ENCODE measurements around the gene PYROXD2.

Gene PYROXD2

GRCh38 chr10:98420786-98421185, 5.8 kb upstream of the PYROXD2 start:
- no peak for DNase-seq (ENCODE audit: low read depth)
- no peak overlapping the region for H3K4me3 ChIP-seq (ENCODE audit: low read depth, low read length)
- no peak for TF ChIP-seq CTCF (IDR thresholded peaks at IDR 0.05; ENCODE audit: insufficient read depth, low read depth, low read length, missing control alignments)

GRCh38 chr10:98419469-98420261, 4.7 kb upstream of the PYROXD2 start:
- no peak for TF ChIP-seq CTCF (IDR thresholded peaks at IDR 0.05; ENCODE audit: insufficient read depth, low read depth, low read length, missing control alignments)
- H3K4me3 ChIP-seq (ENCODE audit: low read depth, low read length), result no peak overlapping the region
- DNase-seq (ENCODE audit: low read depth), result no peak

GRCh38 chr10:98418665-98419468, 3.9 kb upstream of the PYROXD2 start:
- DNase-seq (ENCODE audit: low read depth), result no peak
- TF ChIP-seq CTCF (IDR thresholded peaks at IDR 0.05; ENCODE audit: insufficient read depth, low read depth, low read length, missing control alignments), result no peak
- H3K4me3 ChIP-seq (ENCODE audit: low read depth, low read length), result no peak overlapping the region

GRCh38 chr10:98417973-98418664, 3.1 kb upstream of the PYROXD2 start:
- DNase-seq (ENCODE audit: low read depth), result no peak
- no peak overlapping the region for H3K4me3 ChIP-seq (ENCODE audit: low read depth, low read length)
- no peak for TF ChIP-seq CTCF (IDR thresholded peaks at IDR 0.05; ENCODE audit: insufficient read depth, low read depth, low read length, missing control alignments)

- DNase-seq (ENCODE audit: low read depth), result no peak
- H3K4me3 ChIP-seq (ENCODE audit: low read depth, low read length), result no peak overlapping the region
- no peak for TF ChIP-seq CTCF (IDR thresholded peaks at IDR 0.05; ENCODE audit: insufficient read depth, low read depth, low read length, missing control alignments)
Observed at GRCh38 chr10:98417481-98417959, 2.5 kb upstream of the PYROXD2 start.

GRCh38 chr10:98416606-98417388, 1.8 kb upstream of the PYROXD2 start:
- H3K4me3 ChIP-seq (ENCODE audit: low read depth, low read length), result no peak overlapping the region
- no peak for TF ChIP-seq CTCF (IDR thresholded peaks at IDR 0.05; ENCODE audit: insufficient read depth, low read depth, low read length, missing control alignments)
- no peak for DNase-seq (ENCODE audit: low read depth)

Measured in GM12865 (cell line).